Endothelial cell of umbilical vein (primary cell): Measurements from ENCODE around the gene SCAI. TPM values are rescaled to one million over a fixed set of nuclear protein-coding genes. Genes with fewer than 3 reads are reported as not detected.

ENCODE experiments used
- BruUV-seq: library from RNA; stranded (reverse); fragments of 400-500 nt; replicated peaks from 2 replicates; lab custom pipeline; 2021; lab: Mats Ljungman, UMichigan
- CTCF ChIA-PET: fragments of 300-600, 350-600 bp; sonication (Branson Sonifier 250); formaldehyde crosslinking; loops from one replicate; lab custom pipeline; 2021; ENCODE audit warnings: antibody characterized with exemption, inconsistent platforms; lab: Charles Lee
- POLR2A ChIA-PET: fragments of 300-600, 350-600 bp; sonication (Branson Sonifier 250); formaldehyde crosslinking; loops from one replicate; lab custom pipeline; 2021; ENCODE audit warnings: antibody characterized with exemption, inconsistent platforms; lab: Charles Lee
- DNase-seq: peaks from one replicate; pipeline ENCODE4 v3.0.0-alpha.2; 2011; ENCODE audit warnings: low read depth, low spot score
- FAIRE-seq: peaks from 2 replicates; lab custom pipeline; 2011; peaks lifted over from hg19 to GRCh38; lab: Jason Lieb, UNC
- H2AFZ ChIP-seq: 2 replicates; pipeline ENCODE4 v1.6.0; 2012; ENCODE audit warnings: low read depth, low read length, control low read depth, inconsistent platforms
- H3K27ac ChIP-seq: 2 replicates; pipeline ENCODE4 v1.5.1; 2011; ENCODE audit warnings: low read depth, mild to moderate bottlenecking, control low read depth, low read length, moderate library complexity; ENCODE audit not compliant: insufficient read depth
- H3K27me3 ChIP-seq, 2 experiments: 2 replicates each; pipeline versions ENCODE4 v1.6.0 to v1.6.1; 2011; ENCODE audit warnings: low read length in 2 of 2, mixed read lengths in 1 of 2; ENCODE audit not compliant: control insufficient read depth in 2 of 2, insufficient read depth in 2 of 2
- H3K36me3 ChIP-seq, 2 experiments: 2 replicates in 1 of 2; 3 replicates in 1 of 2; pipeline ENCODE4 v1.5.1; 2011; ENCODE audit warnings: low read length in 2 of 2, mild to moderate bottlenecking in 1 of 2, moderate library complexity in 1 of 2; ENCODE audit not compliant: control insufficient read depth in 2 of 2, insufficient read depth in 2 of 2; ENCODE audit errors: extremely low read depth in 1 of 2
- H3K4me1 ChIP-seq: 3 replicates; pipeline ENCODE4 v1.5.1; 2011; ENCODE audit warnings: mild to moderate bottlenecking, low read length; ENCODE audit not compliant: control insufficient read depth, insufficient read depth; ENCODE audit errors: extremely low read depth
- H3K4me2 ChIP-seq: 2 replicates; pipeline ENCODE4 v1.6.1; 2011; ENCODE audit warnings: low read length, control low read depth, mixed read lengths; ENCODE audit not compliant: insufficient read depth
- H3K4me3 ChIP-seq, 3 experiments: fragments of 200-600 bp in 1 of 3; sonication (generic), shearing (Covaris generic) in 1 of 3; replicated peaks in 1 of 3; 2 replicates each; pipeline ENCODE4 v1.5.1; 2011 to 2016; ENCODE audit warnings: control low read depth in 3 of 3, low read length in 3 of 3, mild to moderate bottlenecking in 2 of 3, inconsistent platforms in 1 of 3, low read depth in 1 of 3, moderate library complexity in 1 of 3; ENCODE audit not compliant: insufficient read depth in 1 of 3
- H3K79me2 ChIP-seq: 2 replicates; pipeline ENCODE4 v1.6.0; 2012; ENCODE audit warnings: low read length, inconsistent platforms; ENCODE audit not compliant: control insufficient read depth, insufficient read depth
- H3K9ac ChIP-seq: replicated peaks from 2 replicates; pipeline ENCODE3; 2011; ENCODE audit warnings: low read length, control low read depth; ENCODE audit not compliant: insufficient read depth; ENCODE audit errors: extremely low read depth
- H3K9me1 ChIP-seq: replicated peaks from 3 replicates; pipeline ENCODE4 v1.6.0; 2011; ENCODE audit warnings: mild to moderate bottlenecking, low read length; ENCODE audit not compliant: control insufficient read depth, insufficient read depth; ENCODE audit errors: extremely low read depth
- H3K9me3 ChIP-seq: replicated peaks from 2 replicates; pipeline ENCODE4 v1.5.1; 2012; ENCODE audit warnings: low read length, inconsistent platforms; ENCODE audit not compliant: control insufficient read depth, insufficient read depth
- H4K20me1 ChIP-seq: replicated peaks from 2 replicates; pipeline ENCODE3; 2011; ENCODE audit warnings: mild to moderate bottlenecking, low read length; ENCODE audit not compliant: control insufficient read depth, insufficient read depth; ENCODE audit errors: extremely low read depth
- CTCF ChIP-seq, 2 donors: IDR thresholded peaks; 1 replicate in 1 of 2; 2 replicates in 1 of 2; pipeline ENCODE4 v1.5.1; 2011; ENCODE audit warnings: low read length in 2 of 2, mild to moderate bottlenecking in 2 of 2, moderate library complexity in 2 of 2, control low read depth in 1 of 2, inconsistent platforms in 1 of 2, low read depth in 1 of 2; ENCODE audit not compliant: insufficient read depth in 1 of 2; ENCODE audit errors: extremely low read depth in 1 of 2
- EZH2 ChIP-seq: IDR thresholded peaks from 2 replicates; pipeline ENCODE4 v1.6.1; 2012; ENCODE audit warnings: borderline replicate concordance, low read depth, mild to moderate bottlenecking, moderate library complexity, low read length, inconsistent platforms; ENCODE audit not compliant: severe bottlenecking
- FOS ChIP-seq: IDR thresholded peaks from 2 replicates; pipeline ENCODE4 v1.6.1; 2011; ENCODE audit warnings: mild to moderate bottlenecking, low read length, moderate library complexity, borderline replicate concordance; ENCODE audit not compliant: insufficient read depth
- GATA2 ChIP-seq: IDR thresholded peaks from 2 replicates; pipeline ENCODE4 v1.7.0; 2011; ENCODE audit warnings: low read depth, mild to moderate bottlenecking, moderate library complexity, mixed read lengths, low read length; ENCODE audit not compliant: insufficient read length, insufficient read depth
- JUN ChIP-seq: IDR thresholded peaks from 2 replicates; pipeline ENCODE4 v1.6.1; 2011; ENCODE audit warnings: borderline replicate concordance, low read depth; ENCODE audit not compliant: insufficient read length, insufficient read depth
- MYC ChIP-seq: IDR thresholded peaks from one replicate; pipeline ENCODE4 v1.6.1; 2011; ENCODE audit warnings: mild to moderate bottlenecking, low read depth, low read length
- POLR2A ChIP-seq: IDR thresholded peaks from 2 replicates; pipeline ENCODE4 v1.6.1; 2012; ENCODE audit warnings: low read depth, mild to moderate bottlenecking, control low read depth, low read length
- POLR2AphosphoS5 ChIP-seq: IDR thresholded peaks from 2 replicates; pipeline ENCODE4 v1.6.1; 2012; ENCODE audit warnings: low read depth, mild to moderate bottlenecking, control low read depth, low read length, moderate library complexity; ENCODE audit not compliant: insufficient read depth
- dilution Hi-C: fragments of 300-500 bp; cut with MboI; formaldehyde crosslinking; loops from one replicate; pipeline ENCODE4 v1.15.0; 2019; ENCODE audit warnings: low sequenced_read_pairs; ENCODE audit not compliant: extremely low pct_ligation_motif_present
- intact Hi-C: fragments of 100-400 bp; cut with micrococcal nuclease; formaldehyde crosslinking; loops from one replicate; pipeline ENCODE4 v1.10.0; 2022
- polyA plus RNA-seq, 4 experiments: library from polyadenylated mRNA; depleted of rRNA in 3 of 4; stranded (reverse) in 3 of 4; unstranded in 1 of 4; fragments of >200 nt; gene quantifications; 2 replicates each; pipeline versions ENCODE4 v1.2.1 to v1.2.3, GENCODE V29; 2011 to 2012; ENCODE audit warnings: missing spikeins in 1 of 4
- total RNA-seq: library from RNA; stranded (reverse); gene quantifications from 2 replicates; pipeline ENCODE4 v1.2.3, GENCODE V29; 2021
- TF ChIP-seq, protein P1 (sequence below): IDR thresholded peaks from 2 replicates; pipeline ENCODE4 v1.6.1; 2011; ENCODE audit not compliant: insufficient read depth, insufficient read length

Gene SCAI
- total and polyA plus RNA-seq, 2 donors (not counting 3 experiments of a cell fraction or from before 2014, with no cell fraction given): 2.0 to 9.3 TPM

DNA sequence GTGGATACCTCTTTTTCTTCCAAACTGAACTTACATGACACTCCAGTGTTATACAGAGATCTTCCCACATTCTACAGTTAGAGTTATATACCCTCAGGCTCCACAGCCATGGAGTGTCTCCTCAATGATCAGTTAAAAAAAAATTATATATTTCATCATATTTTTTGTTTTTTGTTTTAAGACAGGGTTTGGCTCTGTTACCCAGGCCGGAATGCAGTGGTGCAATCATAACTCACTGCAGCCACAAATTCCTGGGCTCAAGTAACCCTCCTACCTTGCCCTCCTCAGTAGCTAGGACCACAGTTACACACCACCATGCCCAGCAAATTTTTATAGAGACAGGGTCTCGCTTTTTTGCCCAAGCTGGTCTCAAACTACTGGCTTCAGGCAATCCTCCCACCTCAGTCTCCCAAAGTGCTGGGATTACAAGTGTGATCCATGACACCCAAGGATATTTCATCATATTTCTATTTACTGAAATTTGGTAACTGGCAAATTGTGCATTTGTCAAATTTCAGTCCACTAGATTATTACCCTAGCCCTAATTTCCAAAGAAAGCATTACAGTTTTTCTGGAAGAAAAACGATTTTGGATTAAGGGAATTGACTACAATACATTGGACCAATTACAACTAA, 18.1 kb upstream of the SCAI start:
- TF ChIP-seq POLR2AphosphoS5 (no peak), GATA2 (no peak), MYC (no peak), CTCF (IDR thresholded peaks at IDR 0.05; ENCODE audit: extremely low read depth in 1 of 2, insufficient read depth in 1 of 2, low read depth in 1 of 2, low read length in 2 of 2) (no peak), EZH2 (no peak), POLR2A (no peak), FOS (no peak), JUN (no peak)
- TF ChIP-seq, protein P1, sequence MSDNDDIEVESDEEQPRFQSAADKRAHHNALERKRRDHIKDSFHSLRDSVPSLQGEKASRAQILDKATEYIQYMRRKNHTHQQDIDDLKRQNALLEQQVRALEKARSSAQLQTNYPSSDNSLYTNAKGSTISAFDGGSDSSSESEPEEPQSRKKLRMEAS: no peak
- Histone ChIP-seq H3K9me3 (no peaks in the 10 kb centered on the region), H2AFZ (no peak overlapping the region), H3K9ac (no peak overlapping the region), H3K4me2 (no peak overlapping the region), H4K20me1 (no peaks in the 10 kb centered on the region), H3K4me1 (no peaks in the 10 kb centered on the region), H3K27ac (no peak overlapping the region), H3K4me3 (no peak overlapping the region), H3K9me1 (no peaks in the 10 kb centered on the region), H3K27me3 (no peaks in the 10 kb centered on the region), H3K36me3 (no peaks in the 10 kb centered on the region), H3K79me2 (peaks cover 9% of the 10 kb centered on the region)
- ChIA-PET POLR2A (no interaction called here), CTCF (interaction anchor here (0.6 kb wide), 1 partner anchor 100 kb away, joined by 3 read pairs; no protein-coding TSS in a partner anchor)
- no TSS peak for BruUV-seq
- intact Hi-C loops (no loop called here), dilution Hi-C loops (no loop called here)
- FAIRE-seq (no peak), DNase-seq (no peak)
